ENCODE results near the gene TBK1. TPM values are rescaled to one million over a fixed set of nuclear protein-coding genes. Genes with fewer than 3 reads are reported as not detected.
"Not testable (repeated sequence)": the region's sequence is repeated elsewhere in the genome, so short reads cannot be mapped to it uniquely, and the experiment has no call there.

The TBK1 gene
- total RNA-seq, 1 experiment from 2014 or later = 43.8 TPM

GRCh38 chr12:64496839-64497400 is 45.0 kb downstream of the TBK1 start:
- no peak for DNase-seq (ENCODE audit: low spot score)

GRCh38 chr12:64497484-64497883 is 45.6 kb downstream of the TBK1 start:
- no peak for DNase-seq (ENCODE audit: low spot score)

GRCh38 chr12:64497903-64498302 is 46.0 kb downstream of the TBK1 start:
- no peak for DNase-seq (ENCODE audit: low spot score)

GRCh38 chr12:64500394-64500793 is 48.5 kb downstream of the TBK1 start:
- DNase-seq (ENCODE audit: low spot score) = no peak

GRCh38 chr12:64501486-64501885 is 49.6 kb downstream of the TBK1 start:
- no peak for DNase-seq (ENCODE audit: low spot score)

GRCh38 chr12:64506955-64507354 is 55.0 kb downstream of the TBK1 start:
- no peak for DNase-seq (ENCODE audit: low spot score)

GRCh38 chr12:64510667-64511066 is 58.7 kb downstream of the TBK1 start:
- DNase-seq (ENCODE audit: low spot score) = no peak

- DNase-seq (ENCODE audit: low spot score) = no peak
Observed at GRCh38 chr12:64518396-64518795, 66.5 kb downstream of the TBK1 start.

- no peak for DNase-seq (ENCODE audit: low spot score)
Observed at GRCh38 chr12:64521833-64522232, 69.9 kb downstream of the TBK1 start.

- no peak for DNase-seq (ENCODE audit: low spot score)
Observed at GRCh38 chr12:64522316-64522715, 70.4 kb downstream of the TBK1 start.

- no peak for DNase-seq (ENCODE audit: low spot score)
Observed at GRCh38 chr12:64522807-64523206, 70.9 kb downstream of the TBK1 start.

GRCh38 chr12:64523565-64524444 is 71.9 kb downstream of the TBK1 start:
- DNase-seq (ENCODE audit: low spot score) = not testable (repeated sequence)

GRCh38 chr12:64525461-64526160 is 73.7 kb downstream of the TBK1 start:
- no peak for DNase-seq (ENCODE audit: low spot score)

GRCh38 chr12:64526859-64527258 is 74.9 kb downstream of the TBK1 start:
- no peak for DNase-seq (ENCODE audit: low spot score)

GRCh38 chr12:64528616-64529015 is 76.7 kb downstream of the TBK1 start:
- no peak for DNase-seq (ENCODE audit: low spot score)

- no peak for DNase-seq (ENCODE audit: low spot score)
Observed at GRCh38 chr12:64530566-64530965, 78.6 kb downstream of the TBK1 start.

- DNase-seq (ENCODE audit: low spot score) = no peak
Observed at GRCh38 chr12:64531665-64532334, 79.9 kb downstream of the TBK1 start.

- DNase-seq (ENCODE audit: low spot score) = no peak
Observed at GRCh38 chr12:64532734-64533351, 80.9 kb downstream of the TBK1 start.

- no peak for DNase-seq (ENCODE audit: low spot score)
Observed at GRCh38 chr12:64534672-64535199, 82.8 kb downstream of the TBK1 start.

GRCh38 chr12:64538121-64538520 is 86.2 kb downstream of the TBK1 start:
- DNase-seq (ENCODE audit: low spot score) = no peak

GRCh38 chr12:64542409-64543047 is 90.6 kb downstream of the TBK1 start:
- DNase-seq (ENCODE audit: low spot score) = not testable (repeated sequence)

Measured in A172 (cell line).